Heart left ventricle (tissue), 13 donors: Measurements from ENCODE around the gene OSCP1.

Experiments
- POLR2A ChIP-seq, 2 donors: fragments of 450-650 bp; IDR thresholded peaks; one replicate each; pipeline ENCODE4 v1.6.1; 2017; ENCODE audit warnings: antibody characterized with exemption in 2 of 2, mild to moderate bottlenecking in 2 of 2, moderate library complexity in 2 of 2
- TF ChIP-seq, protein P1 (sequence below), 12 donors: fragments of 200-600 bp; sonication (generic) in 4 of 12; IDR thresholded peaks; one replicate each; pipeline versions ENCODE4 v1.5.0 to v1.8.0; 2018 to 2022; ENCODE audit warnings: antibody characterized with exemption in 12 of 12, mild to moderate bottlenecking in 5 of 12
- donor health status: ischemic (EF 13 %, LVEDD 7.1; RV severe dilation, severe dysfunction).
- donor health status: DM: no; HTN: yes; CAD: no.
- donor health status: DM: no; HTN: no; CAD: no.
- donor health status: ischemic (EF 25% LVEDD 6.9; RV normal size, moderate dysfunction).
- donor health status: ischemic (EF 25% LVEDD 5.7; RV mildly dilated, moderate dysfunction).
- donor health status: ischemic (EF 35%, LVEDD 5.7; RV mildly dilated, moderate dysfunction).
- donor health status: nonischemic (EF 11% LVEDD 7.7; RV severe dilation, severe dysfunction).
- donor health status: DM: yes; HTN: yes; CAD: no.
- donor health status: PGD.
- donor health status: ischemic (EF 29% LVEDD 5.4; RV normal size, mild dysfunction).
- donor health status: nonischemic (EF 23%, LVEDD 6.1; RV moderate dilation, normal function).

GRCh38 chr1:36402504-36402890, 47.8 kb downstream of the OSCP1 start:
- TF ChIP-seq, protein P1, sequence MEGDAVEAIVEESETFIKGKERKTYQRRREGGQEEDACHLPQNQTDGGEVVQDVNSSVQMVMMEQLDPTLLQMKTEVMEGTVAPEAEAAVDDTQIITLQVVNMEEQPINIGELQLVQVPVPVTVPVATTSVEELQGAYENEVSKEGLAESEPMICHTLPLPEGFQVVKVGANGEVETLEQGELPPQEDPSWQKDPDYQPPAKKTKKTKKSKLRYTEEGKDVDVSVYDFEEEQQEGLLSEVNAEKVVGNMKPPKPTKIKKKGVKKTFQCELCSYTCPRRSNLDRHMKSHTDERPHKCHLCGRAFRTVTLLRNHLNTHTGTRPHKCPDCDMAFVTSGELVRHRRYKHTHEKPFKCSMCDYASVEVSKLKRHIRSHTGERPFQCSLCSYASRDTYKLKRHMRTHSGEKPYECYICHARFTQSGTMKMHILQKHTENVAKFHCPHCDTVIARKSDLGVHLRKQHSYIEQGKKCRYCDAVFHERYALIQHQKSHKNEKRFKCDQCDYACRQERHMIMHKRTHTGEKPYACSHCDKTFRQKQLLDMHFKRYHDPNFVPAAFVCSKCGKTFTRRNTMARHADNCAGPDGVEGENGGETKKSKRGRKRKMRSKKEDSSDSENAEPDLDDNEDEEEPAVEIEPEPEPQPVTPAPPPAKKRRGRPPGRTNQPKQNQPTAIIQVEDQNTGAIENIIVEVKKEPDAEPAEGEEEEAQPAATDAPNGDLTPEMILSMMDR (IDR thresholded peaks at IDR 0.05): no peak
- TF ChIP-seq POLR2A (IDR thresholded peaks at IDR 0.05): no peak
